B cell (primary cell): ENCODE data around the gene PPM1J.

ENCODE experiments used
- EZH2 ChIP-seq: IDR thresholded peaks from 2 replicates; pipeline ENCODE4 v1.6.1; 2012; ENCODE audit warnings: borderline replicate concordance, low read depth, mild to moderate bottlenecking, moderate library complexity, low read length; ENCODE audit not compliant: insufficient read depth, poor library complexity, severe bottlenecking
- TF ChIP-seq, protein P1 (sequence below): fragments of 200-600 bp; IDR thresholded peaks from one replicate; pipeline ENCODE4 v1.8.0; 2022; ENCODE audit warnings: antibody characterized with exemption, mild to moderate bottlenecking

DNA sequence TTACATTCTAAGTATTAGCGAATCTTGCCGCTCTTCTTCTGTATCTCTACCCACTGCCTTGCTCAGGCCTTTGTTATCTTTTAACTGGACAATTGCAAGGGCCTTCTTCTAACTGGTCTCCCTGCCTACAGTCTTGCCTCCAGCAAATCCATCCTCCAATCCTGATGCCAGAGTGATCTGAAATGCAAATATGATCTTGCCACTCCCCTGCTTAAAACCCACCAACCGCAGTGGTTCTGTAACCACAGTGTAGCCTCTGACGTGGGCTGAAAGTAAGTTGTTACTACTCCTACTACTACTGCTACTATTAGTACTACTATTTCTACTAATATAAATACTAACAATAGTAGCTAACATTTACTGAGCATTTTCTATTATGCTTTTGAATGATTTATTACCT is 28.3 kb downstream of the PPM1J start:
- TF ChIP-seq EZH2 = no peak
- TF ChIP-seq, protein P1, sequence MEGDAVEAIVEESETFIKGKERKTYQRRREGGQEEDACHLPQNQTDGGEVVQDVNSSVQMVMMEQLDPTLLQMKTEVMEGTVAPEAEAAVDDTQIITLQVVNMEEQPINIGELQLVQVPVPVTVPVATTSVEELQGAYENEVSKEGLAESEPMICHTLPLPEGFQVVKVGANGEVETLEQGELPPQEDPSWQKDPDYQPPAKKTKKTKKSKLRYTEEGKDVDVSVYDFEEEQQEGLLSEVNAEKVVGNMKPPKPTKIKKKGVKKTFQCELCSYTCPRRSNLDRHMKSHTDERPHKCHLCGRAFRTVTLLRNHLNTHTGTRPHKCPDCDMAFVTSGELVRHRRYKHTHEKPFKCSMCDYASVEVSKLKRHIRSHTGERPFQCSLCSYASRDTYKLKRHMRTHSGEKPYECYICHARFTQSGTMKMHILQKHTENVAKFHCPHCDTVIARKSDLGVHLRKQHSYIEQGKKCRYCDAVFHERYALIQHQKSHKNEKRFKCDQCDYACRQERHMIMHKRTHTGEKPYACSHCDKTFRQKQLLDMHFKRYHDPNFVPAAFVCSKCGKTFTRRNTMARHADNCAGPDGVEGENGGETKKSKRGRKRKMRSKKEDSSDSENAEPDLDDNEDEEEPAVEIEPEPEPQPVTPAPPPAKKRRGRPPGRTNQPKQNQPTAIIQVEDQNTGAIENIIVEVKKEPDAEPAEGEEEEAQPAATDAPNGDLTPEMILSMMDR = no peak
